ENCODE results near the gene HYCC2. TPM values are rescaled to one million over a fixed set of nuclear protein-coding genes. Genes with fewer than 3 reads are reported as not detected.

HYCC2 gene
- total and polyA plus RNA-seq, 2 donors (not counting 3 experiments of a cell fraction or from before 2014, with no cell fraction given): 3.0 to 21.2 TPM

DNA sequence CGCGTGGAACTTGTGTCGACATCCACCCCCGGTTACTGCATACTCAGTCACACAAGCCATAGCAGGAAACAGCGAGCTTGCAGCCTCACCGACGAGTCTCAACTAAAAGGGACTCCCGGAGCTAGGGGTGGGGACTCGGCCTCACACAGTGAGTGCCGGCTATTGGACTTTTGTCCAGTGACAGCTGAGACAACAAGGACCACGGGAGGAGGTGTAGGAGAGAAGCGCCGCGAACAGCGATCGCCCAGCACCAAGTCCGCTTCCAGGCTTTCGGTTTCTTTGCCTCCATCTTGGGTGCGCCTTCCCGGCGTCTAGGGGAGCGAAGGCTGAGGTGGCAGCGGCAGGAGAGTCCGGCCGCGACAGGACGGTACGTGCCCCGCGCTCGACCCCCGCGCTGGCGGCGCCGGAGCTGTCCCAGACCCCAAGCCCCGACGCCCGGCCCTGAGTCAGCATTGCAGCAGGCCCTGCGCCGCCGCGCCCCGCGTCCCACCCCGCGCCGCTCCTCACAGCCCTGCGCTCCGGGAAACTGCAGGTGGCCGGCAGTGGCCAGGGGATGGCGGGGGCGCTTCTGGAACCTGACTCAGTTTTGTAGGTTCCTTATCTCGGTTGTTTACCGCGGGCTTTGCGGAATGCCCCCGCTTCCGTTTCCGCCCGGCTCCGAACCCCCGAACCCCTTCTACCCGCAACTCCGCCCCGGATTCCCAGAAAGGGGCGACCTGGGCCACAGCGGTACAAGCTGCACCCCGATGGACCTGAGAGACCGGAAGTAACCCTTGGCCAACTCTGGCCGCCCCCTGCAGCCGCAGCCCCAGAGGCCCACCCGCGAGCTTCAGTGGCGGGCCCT is 44.9 kb upstream of the HYCC2 start, which contains the start of gene CFLAR:
Gene CFLAR, plus strand, starts transcription at position 50 of the 844 bp plus-strand sequence. CDS start 13,702 bp downstream, outside the sequence.
- intact Hi-C loops (cut with micrococcal nuclease): loop anchor here (5.0 kb wide), 1 partner anchor 404 kb away; no protein-coding TSS in a partner anchor
- H3K4me1 ChIP-seq (ENCODE audit: control insufficient read depth, extremely low read depth, insufficient read depth, low read length): peaks cover 46% of the 10 kb centered on the region
- CTCF ChIA-PET: interaction anchor here (1.3 to 5.4 kb wide), 7 partner anchors 15 to 153 kb away, joined by 3 to 140 read pairs (median 8); partner anchors contain the start of gene ORC2

More for the DNA sequence above, 44.9 kb upstream of the HYCC2 start, which contains the start of gene CFLAR:
- no peaks in the 10 kb centered on the region for H3K9me1 ChIP-seq (replicated peaks; ENCODE audit: control insufficient read depth, extremely low read depth, insufficient read depth, low read length)
- H3K79me2 ChIP-seq (ENCODE audit: control insufficient read depth, insufficient read depth, low read length): peaks cover 36% of the 10 kb centered on the region
- dilution Hi-C loops (cut with MboI; ENCODE audit: extremely low pct_ligation_motif_present, low sequenced_read_pairs): no loop called here
- BruUV-seq (replicated peaks): TSS peak; percentile 18
- no peaks in the 10 kb centered on the region for H3K27me3 ChIP-seq (ENCODE audit: control insufficient read depth in 2 of 2, insufficient read depth in 2 of 2, low read length in 2 of 2)
- H3K9ac ChIP-seq (replicated peaks; ENCODE audit: extremely low read depth, insufficient read depth, low read length): peak within 1 kb of the TSS; percentile 95
- peak; percentile 81 for DNase-seq (ENCODE audit: low read depth, low spot score)
- FAIRE-seq: peak; percentile 81
- peak within 1 kb of the TSS; percentile 13 for H2AFZ ChIP-seq (ENCODE audit: low read depth, low read length)
- POLR2A ChIA-PET: interaction anchor here (0.9 to 2.3 kb wide), 6 partner anchors 14 to 116 kb away, joined by 3 to 11 read pairs (median 6); no protein-coding TSS in a partner anchor
- no peaks in the 10 kb centered on the region for H4K20me1 ChIP-seq (replicated peaks; ENCODE audit: control insufficient read depth, extremely low read depth, insufficient read depth, low read length)
- peak within 1 kb of the TSS; percentile 99 for H3K4me2 ChIP-seq (ENCODE audit: insufficient read depth, low read length)
- H3K9me3 ChIP-seq (replicated peaks; ENCODE audit: control insufficient read depth, insufficient read depth, low read length): no peaks in the 10 kb centered on the region
- H3K36me3 ChIP-seq (ENCODE audit: control insufficient read depth in 2 of 2, extremely low read depth in 1 of 2, insufficient read depth in 2 of 2, low read length in 2 of 2): no peaks in the 10 kb centered on the region
- peak within 1 kb of the TSS; percentile 17 to 99 (median 54) for H3K4me3 ChIP-seq (replicated peaks in 1 of 3; ENCODE audit: insufficient read depth in 1 of 3, low read depth in 1 of 3, low read length in 3 of 3)
- H3K27ac ChIP-seq (ENCODE audit: insufficient read depth, low read depth, low read length): peak within 1 kb of the TSS; percentile 88
- TF ChIP-seq EZH2 (IDR thresholded peaks at IDR 0.05; ENCODE audit: borderline replicate concordance, low read depth, low read length, severe bottlenecking) (no peak), POLR2A (IDR thresholded peaks at IDR 0.05; ENCODE audit: low read depth, low read length) (peak; percentile 88), JUN (IDR thresholded peaks at IDR 0.05; ENCODE audit: borderline replicate concordance, insufficient read depth, insufficient read length, low read depth) (no peak), GATA2 (IDR thresholded peaks at IDR 0.05; ENCODE audit: insufficient read depth, insufficient read length, low read depth, low read length) (peak; percentile 83), MYC (IDR thresholded peaks at IDR 0.05; ENCODE audit: low read depth, low read length) (no peak), POLR2AphosphoS5 (IDR thresholded peaks at IDR 0.05; ENCODE audit: insufficient read depth, low read depth, low read length) (peak; percentile 71), FOS (IDR thresholded peaks at IDR 0.05; ENCODE audit: borderline replicate concordance, insufficient read depth, low read length) (peak; percentile 55)
- TF ChIP-seq, protein P1, sequence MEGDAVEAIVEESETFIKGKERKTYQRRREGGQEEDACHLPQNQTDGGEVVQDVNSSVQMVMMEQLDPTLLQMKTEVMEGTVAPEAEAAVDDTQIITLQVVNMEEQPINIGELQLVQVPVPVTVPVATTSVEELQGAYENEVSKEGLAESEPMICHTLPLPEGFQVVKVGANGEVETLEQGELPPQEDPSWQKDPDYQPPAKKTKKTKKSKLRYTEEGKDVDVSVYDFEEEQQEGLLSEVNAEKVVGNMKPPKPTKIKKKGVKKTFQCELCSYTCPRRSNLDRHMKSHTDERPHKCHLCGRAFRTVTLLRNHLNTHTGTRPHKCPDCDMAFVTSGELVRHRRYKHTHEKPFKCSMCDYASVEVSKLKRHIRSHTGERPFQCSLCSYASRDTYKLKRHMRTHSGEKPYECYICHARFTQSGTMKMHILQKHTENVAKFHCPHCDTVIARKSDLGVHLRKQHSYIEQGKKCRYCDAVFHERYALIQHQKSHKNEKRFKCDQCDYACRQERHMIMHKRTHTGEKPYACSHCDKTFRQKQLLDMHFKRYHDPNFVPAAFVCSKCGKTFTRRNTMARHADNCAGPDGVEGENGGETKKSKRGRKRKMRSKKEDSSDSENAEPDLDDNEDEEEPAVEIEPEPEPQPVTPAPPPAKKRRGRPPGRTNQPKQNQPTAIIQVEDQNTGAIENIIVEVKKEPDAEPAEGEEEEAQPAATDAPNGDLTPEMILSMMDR (IDR thresholded peaks at IDR 0.05; ENCODE audit: extremely low read depth in 1 of 2, insufficient read depth in 1 of 2, low read depth in 1 of 2, low read length in 2 of 2): no peak
- TF ChIP-seq, protein P2, sequence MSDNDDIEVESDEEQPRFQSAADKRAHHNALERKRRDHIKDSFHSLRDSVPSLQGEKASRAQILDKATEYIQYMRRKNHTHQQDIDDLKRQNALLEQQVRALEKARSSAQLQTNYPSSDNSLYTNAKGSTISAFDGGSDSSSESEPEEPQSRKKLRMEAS (IDR thresholded peaks at IDR 0.05; ENCODE audit: insufficient read depth, insufficient read length): no peak
